Hepatocyte (in vitro differentiated cells): Measurements from ENCODE around the gene ERH. TPM values are rescaled to one million over a fixed set of nuclear protein-coding genes. Genes with fewer than 3 reads are reported as not detected.

ENCODE experiments used
- DNase-seq: peaks from one replicate; pipeline ENCODE4 v3.0.0-alpha.2; 2016; ENCODE audit warnings: low spot score
- H2AFZ ChIP-seq: fragments of 200-600 bp; sonication (generic); 2 replicates; pipeline ENCODE4 v1.6.0; 2016; ENCODE audit warnings: antibody characterized with exemption, mild to moderate bottlenecking
- H3K27ac ChIP-seq: fragments of 200-600 bp; sonication (generic); 2 replicates; pipeline ENCODE4 v1.5.1; 2016; ENCODE audit warnings: mild to moderate bottlenecking
- H3K27me3 ChIP-seq: fragments of 200-600 bp; sonication (generic); 2 replicates; pipeline ENCODE4 v1.6.1; 2016
- H3K36me3 ChIP-seq: fragments of 200-600 bp; sonication (generic); replicated peaks from 2 replicates; pipeline ENCODE4 v1.5.1; 2016; ENCODE audit warnings: low read depth; ENCODE audit not compliant: insufficient read depth
- H3K4me1 ChIP-seq: fragments of 200-600 bp; sonication (generic); 2 replicates; pipeline ENCODE4 v1.5.1; 2016; ENCODE audit warnings: mild to moderate bottlenecking, moderate library complexity; ENCODE audit not compliant: insufficient read depth
- H3K4me2 ChIP-seq: fragments of 200-600 bp; sonication (generic); 2 replicates; pipeline ENCODE4 v1.6.0; 2016
- H3K4me3 ChIP-seq: fragments of 200-600 bp; sonication (generic); 2 replicates; pipeline ENCODE4 v1.5.1; 2016; ENCODE audit warnings: mild to moderate bottlenecking
- H3K79me2 ChIP-seq: fragments of 200-600 bp; sonication (generic); 2 replicates; pipeline ENCODE4 v1.6.0; 2017; ENCODE audit warnings: mild to moderate bottlenecking
- H3K9me2 ChIP-seq: fragments of 200-600 bp; sonication (generic); replicated peaks from 2 replicates; pipeline ENCODE4 v1.6.0; 2017; ENCODE audit warnings: mild to moderate bottlenecking; ENCODE audit not compliant: insufficient read depth
- H3K9me3 ChIP-seq: fragments of 200-600 bp; sonication (generic); 2 replicates; pipeline ENCODE4 v1.5.1; 2016; ENCODE audit warnings: low read depth, mild to moderate bottlenecking
- H4K20me1 ChIP-seq: fragments of 200-600 bp; sonication (generic); 2 replicates; pipeline ENCODE4 v1.6.0; 2016; ENCODE audit warnings: mild to moderate bottlenecking; ENCODE audit not compliant: insufficient read depth, poor library complexity, severe bottlenecking
- CTCF ChIP-seq: fragments of 200-600 bp; sonication (generic); IDR thresholded peaks from 2 replicates; pipeline ENCODE4 v1.5.1; 2016; ENCODE audit warnings: antibody characterized with exemption, mild to moderate bottlenecking; ENCODE audit not compliant: poor library complexity
- EZH2 ChIP-seq: fragments of 200-600 bp; sonication (generic); IDR thresholded peaks from 2 replicates; pipeline ENCODE4 v1.6.1; 2016; ENCODE audit warnings: antibody characterized with exemption, mild to moderate bottlenecking, borderline replicate concordance
- EZH2phosphoT487 ChIP-seq: fragments of 200-600 bp; sonication (generic); IDR thresholded peaks from one replicate; pipeline ENCODE4 v1.6.1; 2018; ENCODE audit warnings: antibody characterized with exemption, mild to moderate bottlenecking, low read depth, moderate library complexity; ENCODE audit not compliant: unreplicated experiment, severe bottlenecking
- WGBS: methylation state at CpG from one replicate; pipeline ENCODE4 v1.1.6; 2016; ENCODE audit warnings: low lambda C conversion rate; ENCODE audit errors: missing lambda C conversion rate; 5-methylcytosine and 5-hydroxymethylcytosine counted together
- polyA plus RNA-seq: library from polyadenylated mRNA; unstranded; fragments of >200 nt; fragmentation: Nextera tagmentation; extraction: Ambion mirVana; gene quantifications from 2 replicates; pipeline ENCODE4 v1.2.1, GENCODE V29; 2016
- total RNA-seq: library from RNA; depleted of rRNA; stranded (reverse); fragments of >200 nt; gene quantifications from 2 replicates; pipeline ENCODE4 v1.2.3, GENCODE V29; 2014

The ERH gene
- total and polyA plus RNA-seq, 2 experiments from 2014 or later: 147 to 219 TPM

GRCh38 chr14:69349091-69349777 lies 48.9 kb downstream of the ERH start:
- no peaks in the 10 kb centered on the region for H3K36me3 ChIP-seq
- no peak overlapping the region for H3K4me3 ChIP-seq
- H3K4me2 ChIP-seq: no peak overlapping the region
- no peaks in the 10 kb centered on the region for H3K79me2 ChIP-seq
- no peak for DNase-seq
- no peak overlapping the region for H3K27ac ChIP-seq
- 79% methylated on average over 11 of the region's 11 CpGs for WGBS
- no peaks in the 10 kb centered on the region for H3K9me2 ChIP-seq
- H3K9me3 ChIP-seq: no peaks in the 10 kb centered on the region
- TF ChIP-seq CTCF (no peak), EZH2 (no peak), EZH2phosphoT487 (no peak)
- H3K27me3 ChIP-seq: no peaks in the 10 kb centered on the region
- H2AFZ ChIP-seq: no peak overlapping the region
- H3K4me1 ChIP-seq: no peaks in the 10 kb centered on the region
- H4K20me1 ChIP-seq: no peaks in the 10 kb centered on the region

- no peaks in the 10 kb centered on the region for H3K4me1 ChIP-seq
- H3K36me3 ChIP-seq: no peaks in the 10 kb centered on the region
- no peak overlapping the region for H3K27ac ChIP-seq
- no peaks in the 10 kb centered on the region for H3K79me2 ChIP-seq
- peak; percentile 40 for DNase-seq
- no peak overlapping the region for H2AFZ ChIP-seq
- no peaks in the 10 kb centered on the region for H3K27me3 ChIP-seq
- H3K4me3 ChIP-seq: no peak overlapping the region
- H3K9me3 ChIP-seq: no peaks in the 10 kb centered on the region
- H4K20me1 ChIP-seq: no peaks in the 10 kb centered on the region
- H3K9me2 ChIP-seq: no peaks in the 10 kb centered on the region
- TF ChIP-seq CTCF: peak; percentile 42
- TF ChIP-seq EZH2phosphoT487: no peak
- TF ChIP-seq EZH2: no peak
- 23% methylated on average over 9 of the region's 9 CpGs for WGBS
- no peak overlapping the region for H3K4me2 ChIP-seq
Measured at GRCh38 chr14:69346710-69347109, 51.4 kb downstream of the ERH start.

GRCh38 chr14:69345402-69345801 lies 52.7 kb downstream of the ERH start:
- no peak overlapping the region for H3K4me2 ChIP-seq
- WGBS: 29% methylated on average over 4 of the region's 4 CpGs
- no peaks in the 10 kb centered on the region for H3K9me2 ChIP-seq
- peak; percentile 52 for DNase-seq
- H3K27ac ChIP-seq: no peak overlapping the region
- H3K4me3 ChIP-seq: no peak overlapping the region
- no peaks in the 10 kb centered on the region for H4K20me1 ChIP-seq
- no peak overlapping the region for H2AFZ ChIP-seq
- H3K79me2 ChIP-seq: no peaks in the 10 kb centered on the region
- H3K36me3 ChIP-seq: no peaks in the 10 kb centered on the region
- TF ChIP-seq CTCF (no peak), EZH2 (no peak), EZH2phosphoT487 (no peak)
- H3K9me3 ChIP-seq: no peaks in the 10 kb centered on the region
- no peaks in the 10 kb centered on the region for H3K27me3 ChIP-seq
- no peaks in the 10 kb centered on the region for H3K4me1 ChIP-seq
